GM12878 (cell line): ENCODE data around the gene RAB29.

Experiments used
- BCLAF1 ChIP-seq: fragments of 450-650 bp; IDR thresholded peaks from 2 replicates; pipeline ENCODE4 v1.6.1; 2017; ENCODE audit warnings: antibody characterized with exemption, mild to moderate bottlenecking, moderate library complexity
- CTCF ChIP-seq, 3 experiments: IDR thresholded peaks in 2 of 3; conservative IDR thresholded peaks in 1 of 3; 2 replicates each; pipeline ENCODE4 v1.5.1; 2011; ENCODE audit warnings: low read depth in 3 of 3, low read length in 3 of 3, mild to moderate bottlenecking in 3 of 3, control low read depth in 2 of 3, moderate library complexity in 2 of 3, inconsistent platforms in 1 of 3, mixed read lengths in 1 of 3; ENCODE audit not compliant: control insufficient read depth in 2 of 3, insufficient read depth in 1 of 3; ENCODE audit errors: extremely low read depth in 1 of 3
- E2F8 ChIP-seq: fragments of 450-650 bp; IDR thresholded peaks from 2 replicates; pipeline ENCODE4 v1.6.1; 2018; ENCODE audit warnings: mild to moderate bottlenecking, low read depth, moderate library complexity; ENCODE audit not compliant: partially characterized antibody
- GABPA ChIP-seq: IDR thresholded peaks from 2 replicates; pipeline ENCODE4 v1.6.1; 2014; ENCODE audit warnings: antibody characterized with exemption, low read depth, mild to moderate bottlenecking, inconsistent platforms
- MYC ChIP-seq: IDR thresholded peaks from 2 replicates; pipeline ENCODE4 v1.6.1; 2011; ENCODE audit warnings: mild to moderate bottlenecking, low read length, moderate library complexity, inconsistent platforms; ENCODE audit not compliant: insufficient read depth, insufficient replicate concordance, insufficient read length, severe bottlenecking
- POLR2A ChIP-seq: IDR thresholded peaks from 2 replicates; pipeline ENCODE4 v1.6.1; 2011; ENCODE audit warnings: low read depth, mild to moderate bottlenecking, low read length
- POLR2AphosphoS5 ChIP-seq: IDR thresholded peaks from 2 replicates; pipeline ENCODE4 v1.6.1; 2011; ENCODE audit warnings: mild to moderate bottlenecking, low read length, inconsistent platforms
- POU2F2 ChIP-seq: IDR thresholded peaks from 3 replicates; pipeline ENCODE4 v1.6.1; 2011; ENCODE audit warnings: low read depth, mild to moderate bottlenecking, low read length, borderline replicate concordance
- SMAD5 ChIP-seq: IDR thresholded peaks from 2 replicates; pipeline ENCODE4 v1.6.1; 2016; ENCODE audit warnings: antibody characterized with exemption, low read depth
- SMC3 ChIP-seq: IDR thresholded peaks from 2 replicates; pipeline ENCODE4 v1.6.1; 2011; ENCODE audit warnings: low read length, improper control_type of control experiment, borderline replicate concordance
- TBL1XR1 ChIP-seq: IDR thresholded peaks from 2 replicates; pipeline ENCODE4 v1.6.1; 2012; ENCODE audit warnings: low read depth, low read length, improper control_type of control experiment
- TCF12 ChIP-seq: IDR thresholded peaks from 2 replicates; pipeline ENCODE4 v1.6.1; 2011; ENCODE audit warnings: low read depth, mild to moderate bottlenecking, low read length
- USF2 ChIP-seq: IDR thresholded peaks from 2 replicates; pipeline ENCODE4 v1.6.1; 2011; ENCODE audit warnings: low read depth, low read length, improper control_type of control experiment, borderline replicate concordance
- ZBTB33 ChIP-seq: fragments of 450-650 bp; IDR thresholded peaks from 2 replicates; pipeline ENCODE4 v1.6.1; 2017; ENCODE audit warnings: mild to moderate bottlenecking

GRCh38 chr1:205794011-205794730, 18.9 kb upstream of the RAB29 start:
- no peak for TF ChIP-seq SMC3
- no peak for TF ChIP-seq GABPA
- TF ChIP-seq POLR2AphosphoS5: no peak
- no peak for TF ChIP-seq CTCF (IDR thresholded peaks at IDR 0.05 in 2 of 3, conservative IDR thresholded peaks at IDR 0.05 in 1 of 3; ENCODE audit: control insufficient read depth in 2 of 3, extremely low read depth in 1 of 3, insufficient read depth in 1 of 3, low read depth in 3 of 3, low read length in 3 of 3)
- no peak for TF ChIP-seq TBL1XR1
- 0 out of 3 replicates have a peak, but pooled peaks have one; percentile 34 for TF ChIP-seq POU2F2
- TF ChIP-seq SMAD5: no peak
- TF ChIP-seq E2F8: no peak
- TF ChIP-seq MYC: no peak
- TF ChIP-seq ZBTB33: no peak
- TF ChIP-seq BCLAF1: no peak
- no peak for TF ChIP-seq TCF12
- TF ChIP-seq USF2: no peak
- no peak for TF ChIP-seq POLR2A
